Endothelial cell of umbilical vein (primary cell): Measurements from ENCODE around the gene MOBP. TPM values are rescaled to one million over a fixed set of nuclear protein-coding genes. Genes with fewer than 3 reads are reported as not detected.
A peak's percentile ranks its signal among the peaks of the same experiment; 100 is the strongest.

Source experiments
- BruUV-seq: library from RNA; stranded (reverse); fragments of 400-500 nt; replicated peaks from 2 replicates; lab custom pipeline; 2021; lab: Mats Ljungman, UMichigan
- CTCF ChIA-PET: fragments of 300-600, 350-600 bp; sonication (Branson Sonifier 250); formaldehyde crosslinking; loops from one replicate; lab custom pipeline; 2021; ENCODE audit warnings: antibody characterized with exemption, inconsistent platforms; lab: Charles Lee
- POLR2A ChIA-PET: fragments of 300-600, 350-600 bp; sonication (Branson Sonifier 250); formaldehyde crosslinking; loops from one replicate; lab custom pipeline; 2021; ENCODE audit warnings: antibody characterized with exemption, inconsistent platforms; lab: Charles Lee
- DNase-seq: peaks from one replicate; pipeline ENCODE4 v3.0.0-alpha.2; 2011; ENCODE audit warnings: low read depth, low spot score
- FAIRE-seq: peaks from 2 replicates; lab custom pipeline; 2011; peaks lifted over from hg19 to GRCh38; lab: Jason Lieb, UNC
- H2AFZ ChIP-seq: 2 replicates; pipeline ENCODE4 v1.6.0; 2012; ENCODE audit warnings: low read depth, low read length, control low read depth, inconsistent platforms
- H3K27ac ChIP-seq: 2 replicates; pipeline ENCODE4 v1.5.1; 2011; ENCODE audit warnings: low read depth, mild to moderate bottlenecking, control low read depth, low read length, moderate library complexity; ENCODE audit not compliant: insufficient read depth
- H3K27me3 ChIP-seq, 2 experiments: 2 replicates each; pipeline versions ENCODE4 v1.6.0 to v1.6.1; 2011; ENCODE audit warnings: low read length in 2 of 2, mixed read lengths in 1 of 2; ENCODE audit not compliant: control insufficient read depth in 2 of 2, insufficient read depth in 2 of 2
- H3K36me3 ChIP-seq, 2 experiments: 2 replicates in 1 of 2; 3 replicates in 1 of 2; pipeline ENCODE4 v1.5.1; 2011; ENCODE audit warnings: low read length in 2 of 2, mild to moderate bottlenecking in 1 of 2, moderate library complexity in 1 of 2; ENCODE audit not compliant: control insufficient read depth in 2 of 2, insufficient read depth in 2 of 2; ENCODE audit errors: extremely low read depth in 1 of 2
- H3K4me1 ChIP-seq: 3 replicates; pipeline ENCODE4 v1.5.1; 2011; ENCODE audit warnings: mild to moderate bottlenecking, low read length; ENCODE audit not compliant: control insufficient read depth, insufficient read depth; ENCODE audit errors: extremely low read depth
- H3K4me2 ChIP-seq: 2 replicates; pipeline ENCODE4 v1.6.1; 2011; ENCODE audit warnings: low read length, control low read depth, mixed read lengths; ENCODE audit not compliant: insufficient read depth
- H3K4me3 ChIP-seq, 3 experiments: fragments of 200-600 bp in 1 of 3; sonication (generic), shearing (Covaris generic) in 1 of 3; replicated peaks in 1 of 3; 2 replicates each; pipeline ENCODE4 v1.5.1; 2011 to 2016; ENCODE audit warnings: control low read depth in 3 of 3, low read length in 3 of 3, mild to moderate bottlenecking in 2 of 3, inconsistent platforms in 1 of 3, low read depth in 1 of 3, moderate library complexity in 1 of 3; ENCODE audit not compliant: insufficient read depth in 1 of 3
- H3K79me2 ChIP-seq: 2 replicates; pipeline ENCODE4 v1.6.0; 2012; ENCODE audit warnings: low read length, inconsistent platforms; ENCODE audit not compliant: control insufficient read depth, insufficient read depth
- H3K9ac ChIP-seq: replicated peaks from 2 replicates; pipeline ENCODE3; 2011; ENCODE audit warnings: low read length, control low read depth; ENCODE audit not compliant: insufficient read depth; ENCODE audit errors: extremely low read depth
- H3K9me1 ChIP-seq: replicated peaks from 3 replicates; pipeline ENCODE4 v1.6.0; 2011; ENCODE audit warnings: mild to moderate bottlenecking, low read length; ENCODE audit not compliant: control insufficient read depth, insufficient read depth; ENCODE audit errors: extremely low read depth
- H3K9me3 ChIP-seq: replicated peaks from 2 replicates; pipeline ENCODE4 v1.5.1; 2012; ENCODE audit warnings: low read length, inconsistent platforms; ENCODE audit not compliant: control insufficient read depth, insufficient read depth
- H4K20me1 ChIP-seq: replicated peaks from 2 replicates; pipeline ENCODE3; 2011; ENCODE audit warnings: mild to moderate bottlenecking, low read length; ENCODE audit not compliant: control insufficient read depth, insufficient read depth; ENCODE audit errors: extremely low read depth
- FOS ChIP-seq: IDR thresholded peaks from 2 replicates; pipeline ENCODE4 v1.6.1; 2011; ENCODE audit warnings: mild to moderate bottlenecking, low read length, moderate library complexity, borderline replicate concordance; ENCODE audit not compliant: insufficient read depth
- GATA2 ChIP-seq: IDR thresholded peaks from 2 replicates; pipeline ENCODE4 v1.7.0; 2011; ENCODE audit warnings: low read depth, mild to moderate bottlenecking, moderate library complexity, mixed read lengths, low read length; ENCODE audit not compliant: insufficient read length, insufficient read depth
- JUN ChIP-seq: IDR thresholded peaks from 2 replicates; pipeline ENCODE4 v1.6.1; 2011; ENCODE audit warnings: borderline replicate concordance, low read depth; ENCODE audit not compliant: insufficient read length, insufficient read depth
- MYC ChIP-seq: IDR thresholded peaks from one replicate; pipeline ENCODE4 v1.6.1; 2011; ENCODE audit warnings: mild to moderate bottlenecking, low read depth, low read length
- POLR2A ChIP-seq: IDR thresholded peaks from 2 replicates; pipeline ENCODE4 v1.6.1; 2012; ENCODE audit warnings: low read depth, mild to moderate bottlenecking, control low read depth, low read length
- POLR2AphosphoS5 ChIP-seq: IDR thresholded peaks from 2 replicates; pipeline ENCODE4 v1.6.1; 2012; ENCODE audit warnings: low read depth, mild to moderate bottlenecking, control low read depth, low read length, moderate library complexity; ENCODE audit not compliant: insufficient read depth
- dilution Hi-C: fragments of 300-500 bp; cut with MboI; formaldehyde crosslinking; loops from one replicate; pipeline ENCODE4 v1.15.0; 2019; ENCODE audit warnings: low sequenced_read_pairs; ENCODE audit not compliant: extremely low pct_ligation_motif_present
- intact Hi-C: fragments of 100-400 bp; cut with micrococcal nuclease; formaldehyde crosslinking; loops from one replicate; pipeline ENCODE4 v1.10.0; 2022
- polyA plus RNA-seq, 4 experiments: library from polyadenylated mRNA; depleted of rRNA in 3 of 4; stranded (reverse) in 3 of 4; unstranded in 1 of 4; fragments of >200 nt; gene quantifications; 2 replicates each; pipeline versions ENCODE4 v1.2.1 to v1.2.3, GENCODE V29; 2011 to 2012; ENCODE audit warnings: missing spikeins in 1 of 4
- total RNA-seq: library from RNA; stranded (reverse); gene quantifications from 2 replicates; pipeline ENCODE4 v1.2.3, GENCODE V29; 2021
- TF ChIP-seq, protein P1 (sequence below), 2 donors: IDR thresholded peaks; 1 replicate in 1 of 2; 2 replicates in 1 of 2; pipeline ENCODE4 v1.5.1; 2011; ENCODE audit warnings: low read length in 2 of 2, mild to moderate bottlenecking in 2 of 2, moderate library complexity in 2 of 2, control low read depth in 1 of 2, inconsistent platforms in 1 of 2, low read depth in 1 of 2; ENCODE audit not compliant: insufficient read depth in 1 of 2; ENCODE audit errors: extremely low read depth in 1 of 2

The MOBP gene
- total and polyA plus RNA-seq, 2 donors (not counting 3 experiments of a cell fraction or from before 2014, with no cell fraction given), result 2.0 to 2.3 TPM

DNA sequence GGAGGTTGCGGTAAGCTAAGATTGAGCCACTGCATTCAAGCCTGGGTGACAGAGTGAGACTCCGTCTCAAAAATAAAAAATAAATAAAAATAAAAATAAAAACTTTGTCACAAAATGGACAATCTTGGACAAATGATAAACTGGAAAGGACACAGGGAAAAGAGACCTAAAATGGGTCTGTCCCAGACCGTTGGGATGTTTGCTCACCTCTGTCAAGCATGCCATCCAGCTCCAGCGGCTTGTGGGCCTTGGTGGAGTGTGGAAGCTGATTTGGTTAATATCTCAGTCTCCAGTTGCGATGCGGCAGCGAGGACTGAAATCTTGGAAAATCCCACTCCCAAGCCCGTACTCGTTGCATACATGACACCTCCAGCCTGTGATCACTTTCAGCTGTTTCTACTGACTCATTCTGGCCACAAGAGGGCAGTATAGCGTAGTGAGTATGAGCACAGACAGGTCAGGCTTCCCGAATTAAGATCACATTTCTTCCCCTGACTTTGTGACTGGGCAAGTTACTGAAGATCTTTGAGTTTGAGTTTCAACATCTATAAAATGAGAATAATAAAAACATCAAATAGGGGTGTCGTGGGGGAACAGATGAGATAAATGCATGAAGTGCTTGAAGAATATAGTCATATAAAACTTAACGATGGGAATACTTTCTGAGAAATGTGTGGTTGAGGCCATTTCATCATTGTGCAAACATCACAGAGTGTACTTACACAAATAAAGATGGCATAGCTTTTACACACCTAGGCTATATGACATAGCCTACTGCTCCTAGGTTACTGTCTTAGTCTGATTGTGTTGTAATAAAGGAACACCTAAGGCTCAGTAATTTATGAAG is 19.6 kb upstream of the MOBP start:
- Histone ChIP-seq H3K27ac (no peak overlapping the region), H3K4me2 (no peak overlapping the region), H4K20me1 (no peaks in the 10 kb centered on the region), H2AFZ (peak overlapping the region; percentile 18), H3K36me3 (no peaks in the 10 kb centered on the region), H3K79me2 (no peaks in the 10 kb centered on the region), H3K4me1 (no peaks in the 10 kb centered on the region), H3K9me3 (no peaks in the 10 kb centered on the region), H3K9ac (no peak overlapping the region), H3K9me1 (no peaks in the 10 kb centered on the region), H3K4me3 (no peak overlapping the region), H3K27me3 (peaks cover 0 to 2% of the 10 kb centered on the region in 2 experiments)
- FAIRE-seq, result peak; percentile 92
- CTCF ChIA-PET, result interaction anchor here (0.5 to 3.7 kb wide), 34 partner anchors 9 to 869 kb away, joined by 3 to 82 read pairs (median 4); no protein-coding TSS in a partner anchor
- no TSS peak for BruUV-seq
- intact Hi-C loops, result loop anchor here (1.0 to 5.0 kb wide), 4 partner anchors 50 to 731 kb away; no protein-coding TSS in a partner anchor
- peak; percentile 83 for DNase-seq
- dilution Hi-C loops, result no loop called here
- POLR2A ChIA-PET, result no interaction called here
- TF ChIP-seq JUN, result no peak
- TF ChIP-seq FOS, result no peak
- no peak for TF ChIP-seq POLR2A
- no peak for TF ChIP-seq POLR2AphosphoS5
- TF ChIP-seq, protein P1, sequence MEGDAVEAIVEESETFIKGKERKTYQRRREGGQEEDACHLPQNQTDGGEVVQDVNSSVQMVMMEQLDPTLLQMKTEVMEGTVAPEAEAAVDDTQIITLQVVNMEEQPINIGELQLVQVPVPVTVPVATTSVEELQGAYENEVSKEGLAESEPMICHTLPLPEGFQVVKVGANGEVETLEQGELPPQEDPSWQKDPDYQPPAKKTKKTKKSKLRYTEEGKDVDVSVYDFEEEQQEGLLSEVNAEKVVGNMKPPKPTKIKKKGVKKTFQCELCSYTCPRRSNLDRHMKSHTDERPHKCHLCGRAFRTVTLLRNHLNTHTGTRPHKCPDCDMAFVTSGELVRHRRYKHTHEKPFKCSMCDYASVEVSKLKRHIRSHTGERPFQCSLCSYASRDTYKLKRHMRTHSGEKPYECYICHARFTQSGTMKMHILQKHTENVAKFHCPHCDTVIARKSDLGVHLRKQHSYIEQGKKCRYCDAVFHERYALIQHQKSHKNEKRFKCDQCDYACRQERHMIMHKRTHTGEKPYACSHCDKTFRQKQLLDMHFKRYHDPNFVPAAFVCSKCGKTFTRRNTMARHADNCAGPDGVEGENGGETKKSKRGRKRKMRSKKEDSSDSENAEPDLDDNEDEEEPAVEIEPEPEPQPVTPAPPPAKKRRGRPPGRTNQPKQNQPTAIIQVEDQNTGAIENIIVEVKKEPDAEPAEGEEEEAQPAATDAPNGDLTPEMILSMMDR (IDR thresholded peaks at IDR 0.05; ENCODE audit: extremely low read depth in 1 of 2, insufficient read depth in 1 of 2, low read depth in 1 of 2, low read length in 2 of 2), result peak; percentile 76 to 78
- no peak for TF ChIP-seq MYC
- TF ChIP-seq GATA2, result no peak
